Esophagus squamous epithelium (tissue), 4 donors: Measurements from ENCODE around the gene CNTN4.

Experiments used
- CTCF ChIP-seq, 6 experiments: fragments of 450-650 bp in 4 of 6; fragments of 200-600 bp in 2 of 6; sonication (generic) in 2 of 6; IDR thresholded peaks; one replicate each; pipeline ENCODE4 v1.5.1; 2016 to 2019; ENCODE audit warnings: antibody characterized with exemption in 6 of 6, mild to moderate bottlenecking in 4 of 6, moderate library complexity in 4 of 6
- POLR2A ChIP-seq, 4 donors: fragments of 450-650 bp; IDR thresholded peaks; one replicate each; pipeline ENCODE4 v1.6.1; 2017; ENCODE audit warnings: antibody characterized with exemption in 4 of 4, mild to moderate bottlenecking in 4 of 4, moderate library complexity in 3 of 4

- TF ChIP-seq CTCF (IDR thresholded peaks at IDR 0.05) (no peak), POLR2A (IDR thresholded peaks at IDR 0.05) (no peak)
Observed at GRCh38 chr3:2090095-2090911, 8.4 kb upstream of the CNTN4 start.
